Measurements from ENCODE around the gene FGFR4. TPM values are rescaled to one million over a fixed set of nuclear protein-coding genes. Genes with fewer than 3 reads are reported as not detected.

FGFR4 gene
- total RNA-seq, 1 donor from 2014 or later, result 4.2 TPM

DNA sequence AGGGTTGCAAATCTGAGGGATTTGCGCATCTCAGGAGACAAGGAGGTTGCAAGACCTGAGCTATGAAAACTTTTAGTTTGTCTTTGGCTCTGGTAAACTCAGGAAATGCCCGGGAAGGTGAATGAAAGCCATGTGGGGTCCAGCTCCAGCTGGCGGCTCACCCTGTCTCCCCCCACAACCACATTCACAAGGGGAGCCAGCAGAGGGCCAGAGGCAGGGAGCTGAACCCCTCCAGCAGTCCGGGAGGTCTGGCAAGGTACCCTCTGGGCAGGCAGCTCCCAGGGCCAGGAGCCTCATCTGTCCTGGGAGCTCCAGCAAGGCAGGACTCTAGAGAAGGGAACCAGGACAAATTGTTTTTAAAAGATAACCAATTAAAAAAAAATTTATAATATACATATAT, 2.5 kb upstream of the FGFR4 start:
- DNase-seq (ENCODE audit: low read depth in 2 of 2), result no peak

GRCh38 chr5:177085985-177086653, 596 bp upstream of the FGFR4 start:
- no peak for DNase-seq (ENCODE audit: low read depth in 2 of 2)

GRCh38 chr5:177087398-177088005, 787 bp downstream of the FGFR4 start:
- no peak for DNase-seq (ENCODE audit: low read depth in 2 of 2)

DNA sequence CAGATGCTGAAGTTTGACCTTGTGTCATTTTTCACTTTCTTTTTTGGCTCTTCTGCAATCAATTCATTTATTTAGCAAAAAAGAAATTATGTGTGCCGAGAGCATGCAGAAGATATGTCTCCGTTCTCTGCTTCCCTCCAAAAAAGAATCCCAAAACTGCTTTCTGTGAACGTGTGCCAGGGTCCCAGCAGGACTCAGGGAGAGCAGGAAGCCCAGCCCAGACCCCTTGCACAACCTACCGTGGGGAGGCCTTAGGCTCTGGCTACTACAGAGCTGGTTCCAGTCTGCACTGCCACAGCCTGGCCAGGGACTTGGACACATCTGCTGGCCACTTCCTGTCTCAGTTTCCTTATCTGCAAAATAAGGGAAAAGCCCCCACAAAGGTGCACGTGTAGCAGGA, 2.4 kb downstream of the FGFR4 start:
- peak in 1 of 2 donors; percentile 45 for DNase-seq (ENCODE audit: low read depth in 2 of 2)

- DNase-seq (ENCODE audit: low read depth in 2 of 2), result no peak
Measured at GRCh38 chr5:177089825-177090641, 3.3 kb downstream of the FGFR4 start.

DNA sequence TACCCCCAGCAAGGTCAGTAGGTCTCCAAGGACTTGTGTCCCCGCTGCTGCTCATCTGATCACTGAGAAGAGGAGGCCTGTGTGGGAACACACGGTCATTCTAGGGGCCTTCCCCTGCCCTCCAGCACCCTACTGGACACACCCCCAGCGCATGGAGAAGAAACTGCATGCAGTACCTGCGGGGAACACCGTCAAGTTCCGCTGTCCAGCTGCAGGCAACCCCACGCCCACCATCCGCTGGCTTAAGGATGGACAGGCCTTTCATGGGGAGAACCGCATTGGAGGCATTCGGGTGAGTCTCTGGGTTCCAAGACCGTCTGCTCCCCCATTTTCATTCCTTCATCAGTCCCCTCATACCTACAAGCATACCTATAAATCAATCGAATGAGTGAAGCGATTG, 4.1 kb downstream of the FGFR4 start:
- no peak for DNase-seq (ENCODE audit: low read depth in 2 of 2)

DNA sequence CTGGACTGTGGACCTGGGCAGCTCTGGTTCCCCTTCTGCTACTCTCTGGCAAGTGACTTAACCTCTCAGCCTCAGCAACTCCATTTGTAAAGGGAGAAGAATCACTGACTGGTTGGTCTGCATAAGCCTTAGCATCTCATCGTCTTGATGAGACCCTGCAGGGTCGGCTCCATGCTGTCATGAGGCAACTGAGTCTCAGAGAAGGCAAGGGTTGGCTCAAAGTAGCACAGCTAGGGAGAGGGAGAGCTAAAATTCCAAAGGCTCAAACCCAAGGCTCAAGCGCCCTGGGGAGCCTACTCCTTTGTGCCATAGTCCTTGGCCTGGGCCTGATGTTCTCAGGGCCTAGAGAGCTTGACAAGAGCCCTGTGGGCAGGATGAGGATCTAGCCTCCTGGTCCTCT, 4.5 kb downstream of the FGFR4 start:
- no peak for DNase-seq (ENCODE audit: low read depth in 2 of 2)

DNA sequence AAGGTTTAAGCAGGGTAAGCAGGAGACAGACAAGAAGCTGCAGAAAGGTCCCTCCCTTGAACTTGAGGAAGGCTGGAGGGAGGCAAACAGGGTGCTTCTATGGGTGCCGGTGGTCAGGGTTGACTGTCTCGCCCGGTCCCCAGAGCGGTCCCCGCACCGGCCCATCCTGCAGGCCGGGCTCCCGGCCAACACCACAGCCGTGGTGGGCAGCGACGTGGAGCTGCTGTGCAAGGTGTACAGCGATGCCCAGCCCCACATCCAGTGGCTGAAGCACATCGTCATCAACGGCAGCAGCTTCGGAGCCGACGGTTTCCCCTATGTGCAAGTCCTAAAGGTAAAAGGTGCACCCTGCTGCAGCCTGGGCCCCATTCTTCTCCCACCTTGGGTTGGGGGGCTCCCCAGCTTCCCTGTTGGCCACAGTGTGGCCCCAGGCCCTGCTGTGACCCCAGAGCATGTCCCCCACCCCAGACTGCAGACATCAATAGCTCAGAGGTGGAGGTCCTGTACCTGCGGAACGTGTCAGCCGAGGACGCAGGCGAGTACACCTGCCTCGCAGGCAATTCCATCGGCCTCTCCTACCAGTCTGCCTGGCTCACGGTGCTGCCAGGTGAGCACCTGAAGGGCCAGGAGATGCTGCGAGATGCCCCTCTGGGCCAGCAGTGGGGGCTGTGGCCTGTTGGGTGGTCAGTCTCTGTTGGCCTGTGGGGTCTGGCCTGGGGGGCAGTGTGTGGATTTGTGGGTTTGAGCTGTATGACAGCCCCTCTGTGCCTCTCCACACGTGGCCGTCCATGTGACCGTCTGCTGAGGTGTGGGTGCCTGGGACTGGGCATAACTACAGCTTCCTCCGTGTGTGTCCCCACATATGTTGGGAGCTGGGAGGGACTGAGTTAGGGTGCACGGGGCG, 5.7 kb downstream of the FGFR4 start:
- no peak for DNase-seq (ENCODE audit: low read depth in 2 of 2)

DNA sequence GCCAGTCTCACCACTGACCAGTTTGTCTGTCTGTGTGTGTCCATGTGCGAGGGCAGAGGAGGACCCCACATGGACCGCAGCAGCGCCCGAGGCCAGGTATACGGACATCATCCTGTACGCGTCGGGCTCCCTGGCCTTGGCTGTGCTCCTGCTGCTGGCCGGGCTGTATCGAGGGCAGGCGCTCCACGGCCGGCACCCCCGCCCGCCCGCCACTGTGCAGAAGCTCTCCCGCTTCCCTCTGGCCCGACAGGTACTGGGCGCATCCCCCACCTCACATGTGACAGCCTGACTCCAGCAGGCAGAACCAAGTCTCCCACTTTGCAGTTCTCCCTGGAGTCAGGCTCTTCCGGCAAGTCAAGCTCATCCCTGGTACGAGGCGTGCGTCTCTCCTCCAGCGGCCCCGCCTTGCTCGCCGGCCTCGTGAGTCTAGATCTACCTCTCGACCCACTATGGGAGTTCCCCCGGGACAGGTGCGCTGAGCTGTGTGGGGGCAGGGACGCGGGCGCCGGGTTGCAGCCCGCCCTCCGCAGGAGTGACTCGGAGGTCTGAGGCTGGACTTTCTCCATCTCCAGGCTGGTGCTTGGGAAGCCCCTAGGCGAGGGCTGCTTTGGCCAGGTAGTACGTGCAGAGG, 6.5 kb downstream of the FGFR4 start:
- DNase-seq (ENCODE audit: low read depth in 2 of 2), result no peak

- DNase-seq (ENCODE audit: low read depth in 2 of 2), result no peak
Measured at GRCh38 chr5:177093803-177094202, 7.1 kb downstream of the FGFR4 start.

DNA sequence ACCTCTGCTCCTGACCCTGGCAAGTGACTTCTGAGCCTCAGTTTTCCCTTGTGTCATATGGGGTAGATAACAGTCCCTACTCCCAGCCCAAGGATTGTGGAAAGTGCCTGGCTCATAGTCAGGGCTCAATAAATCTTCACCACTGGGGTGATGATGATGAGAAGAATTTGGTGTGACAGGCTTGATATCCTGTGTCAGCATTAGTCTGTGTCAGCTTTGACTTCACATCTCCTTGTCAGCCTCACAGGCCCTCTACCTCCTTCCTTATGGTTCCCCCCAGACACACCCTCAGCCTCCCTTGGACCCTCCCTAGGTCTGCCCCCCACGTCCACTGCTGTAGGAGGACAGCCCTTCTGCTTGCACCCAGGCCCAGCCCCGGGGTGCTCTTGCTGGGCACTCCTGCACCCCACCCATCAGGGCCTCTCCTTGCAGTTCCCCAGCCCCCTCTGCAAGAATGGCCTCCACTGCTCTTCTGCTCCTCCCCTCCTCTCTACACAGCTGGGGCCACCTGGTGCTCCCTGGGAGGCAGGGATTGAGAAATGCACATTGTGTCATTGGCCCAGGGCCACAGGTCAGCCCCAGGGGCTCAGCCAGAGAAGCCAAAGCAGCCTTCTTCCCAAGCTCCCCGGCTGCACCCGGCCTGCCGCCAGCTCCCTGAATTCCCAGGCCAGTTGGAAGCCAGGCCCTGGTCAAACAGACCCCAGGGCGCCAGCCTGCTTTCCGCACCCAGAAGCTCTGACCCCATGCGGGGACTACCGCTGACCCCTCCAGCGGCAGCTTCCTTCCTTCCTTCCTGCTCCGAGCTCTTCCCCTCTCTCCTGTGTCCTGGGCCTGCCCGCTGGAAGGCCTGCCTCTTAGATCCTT, 7.7 kb downstream of the FGFR4 start:
- peak in 1 of 2 donors; percentile 25 for DNase-seq (ENCODE audit: low read depth in 2 of 2)

DNA sequence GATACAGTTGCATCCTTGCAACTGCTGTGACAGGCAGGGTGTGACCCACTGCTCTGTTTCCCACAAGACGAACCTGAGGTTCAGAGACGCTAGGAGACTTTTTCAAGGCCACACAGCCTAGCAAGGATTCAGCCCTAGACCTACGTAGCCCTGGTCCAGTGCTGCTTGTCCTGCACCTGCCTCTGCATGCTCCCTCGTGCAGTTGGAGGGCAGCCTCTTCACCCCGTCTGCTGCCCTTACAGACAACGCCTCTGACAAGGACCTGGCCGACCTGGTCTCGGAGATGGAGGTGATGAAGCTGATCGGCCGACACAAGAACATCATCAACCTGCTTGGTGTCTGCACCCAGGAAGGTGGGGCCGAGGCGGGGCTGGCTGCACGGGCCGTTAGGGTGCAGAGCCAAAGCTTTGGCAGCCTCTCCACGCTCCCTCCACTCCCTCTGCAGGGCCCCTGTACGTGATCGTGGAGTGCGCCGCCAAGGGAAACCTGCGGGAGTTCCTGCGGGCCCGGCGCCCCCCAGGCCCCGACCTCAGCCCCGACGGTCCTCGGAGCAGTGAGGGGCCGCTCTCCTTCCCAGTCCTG, 8.5 kb downstream of the FGFR4 start:
- no peak for DNase-seq (ENCODE audit: low read depth in 2 of 2)

GRCh38 chr5:177096162-177097015, 9.7 kb downstream of the FGFR4 start:
- DNase-seq (ENCODE audit: low read depth in 2 of 2), result no peak

- no peak for DNase-seq (ENCODE audit: low read depth in 2 of 2)
Measured at GRCh38 chr5:177097016-177097985, 10.6 kb downstream of the FGFR4 start.

DNA sequence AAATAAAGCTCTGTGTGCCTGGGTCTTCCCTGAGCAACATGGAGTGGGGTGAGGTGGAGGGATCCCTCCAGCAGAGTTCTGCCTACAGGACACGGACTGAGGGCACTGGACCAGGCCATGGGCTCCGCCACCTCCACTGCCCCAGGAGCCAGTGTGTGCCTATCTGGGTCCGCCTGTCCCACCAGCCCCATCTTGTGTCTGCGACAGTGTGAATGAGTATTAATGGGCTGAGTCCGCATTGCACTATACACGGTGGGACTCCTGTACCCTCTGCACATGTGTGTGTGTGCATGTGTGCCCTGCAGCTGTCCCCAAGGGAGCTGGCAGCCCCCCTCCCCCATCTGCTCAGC, 11.4 kb downstream of the FGFR4 start:
- DNase-seq (ENCODE audit: low read depth in 2 of 2), result no peak

DNA sequence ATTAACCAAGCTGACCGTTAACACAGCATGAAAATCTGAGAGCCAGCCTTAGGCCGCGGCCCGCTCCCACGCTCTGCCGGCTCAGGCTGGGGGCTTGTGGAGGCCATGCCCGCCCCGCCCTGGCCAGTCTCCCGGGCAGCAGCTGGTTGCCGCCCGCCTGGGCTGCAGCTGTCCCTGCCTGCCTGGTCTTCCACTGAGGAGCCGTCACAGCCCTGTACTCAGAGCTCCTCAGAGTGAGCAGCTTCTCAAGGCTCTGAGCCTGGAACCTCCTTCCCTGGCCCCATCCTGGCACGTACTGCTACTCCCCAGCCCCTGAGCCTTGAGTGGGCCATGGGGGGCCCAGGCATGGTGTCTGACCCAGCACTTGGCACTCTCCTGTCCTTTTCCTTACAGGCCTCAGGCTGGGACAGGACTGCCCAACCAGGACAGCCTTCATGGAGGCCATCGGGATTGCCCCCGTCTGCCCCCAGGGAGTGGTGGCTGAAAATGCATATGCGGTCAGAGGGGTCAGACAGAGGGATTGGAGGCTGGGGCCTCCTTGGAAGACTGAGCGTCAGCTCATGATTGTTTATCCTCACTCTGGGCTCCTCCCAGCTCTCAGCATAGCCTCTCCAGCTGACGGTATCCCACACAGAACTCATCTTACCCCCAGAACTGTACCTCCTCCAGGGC, 11.9 kb downstream of the FGFR4 start:
- no peak for DNase-seq (ENCODE audit: low read depth in 2 of 2)

- DNase-seq (ENCODE audit: low read depth in 2 of 2), result no peak
Measured at GRCh38 chr5:177099422-177100093, 12.8 kb downstream of the FGFR4 start.

Measured in lung microvascular endothelial cell (primary cell).